ENCODE data around the gene CT45A5. TPM values are rescaled to one million over a fixed set of nuclear protein-coding genes. Genes with fewer than 3 reads are reported as not detected.

CT45A5 gene, protein sequence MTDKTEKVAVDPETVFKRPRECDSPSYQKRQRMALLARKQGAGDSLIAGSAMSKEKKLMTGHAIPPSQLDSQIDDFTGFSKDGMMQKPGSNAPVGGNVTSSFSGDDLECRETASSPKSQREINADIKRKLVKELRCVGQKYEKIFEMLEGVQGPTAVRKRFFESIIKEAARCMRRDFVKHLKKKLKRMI
- total RNA-seq, result not detected in 2 replicates

DNA sequence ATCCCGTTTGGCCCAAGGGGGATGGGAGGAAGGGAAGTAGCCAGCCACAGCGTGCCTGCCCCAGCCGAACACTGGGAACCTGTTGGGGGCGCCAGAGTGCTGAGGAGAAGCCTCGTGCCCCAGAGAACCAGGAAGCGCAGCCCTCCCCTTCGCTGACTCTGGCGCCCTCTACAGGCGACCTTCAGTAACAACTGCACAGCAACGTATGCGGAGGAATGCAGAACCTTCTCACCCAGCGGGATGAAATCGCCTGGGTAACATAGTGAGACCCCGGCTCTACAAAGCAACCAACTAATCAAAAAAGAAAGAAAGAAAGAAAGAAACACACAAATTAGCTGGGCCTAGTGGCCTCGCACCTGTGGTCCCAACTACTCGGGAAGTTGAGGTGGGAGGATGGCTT lies at the start of gene CT45A5:
CT45A5 (minus strand) TSS at position 101 of the 400 bp plus-strand sequence. CDS start 3,774 bp downstream, outside the sequence.

DNA sequence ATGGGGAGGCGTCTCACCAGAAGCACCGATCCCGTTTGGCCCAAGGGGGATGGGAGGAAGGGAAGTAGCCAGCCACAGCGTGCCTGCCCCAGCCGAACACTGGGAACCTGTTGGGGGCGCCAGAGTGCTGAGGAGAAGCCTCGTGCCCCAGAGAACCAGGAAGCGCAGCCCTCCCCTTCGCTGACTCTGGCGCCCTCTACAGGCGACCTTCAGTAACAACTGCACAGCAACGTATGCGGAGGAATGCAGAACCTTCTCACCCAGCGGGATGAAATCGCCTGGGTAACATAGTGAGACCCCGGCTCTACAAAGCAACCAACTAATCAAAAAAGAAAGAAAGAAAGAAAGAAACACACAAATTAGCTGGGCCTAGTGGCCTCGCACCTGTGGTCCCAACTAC lies 34.6 kb upstream of the CT45A5 start, which contains the start of gene CT45A2:
CT45A2 (minus strand) TSS at position 101 of the 400 bp plus-strand sequence. CDS start 3,747 bp downstream, outside the sequence.

DNA sequence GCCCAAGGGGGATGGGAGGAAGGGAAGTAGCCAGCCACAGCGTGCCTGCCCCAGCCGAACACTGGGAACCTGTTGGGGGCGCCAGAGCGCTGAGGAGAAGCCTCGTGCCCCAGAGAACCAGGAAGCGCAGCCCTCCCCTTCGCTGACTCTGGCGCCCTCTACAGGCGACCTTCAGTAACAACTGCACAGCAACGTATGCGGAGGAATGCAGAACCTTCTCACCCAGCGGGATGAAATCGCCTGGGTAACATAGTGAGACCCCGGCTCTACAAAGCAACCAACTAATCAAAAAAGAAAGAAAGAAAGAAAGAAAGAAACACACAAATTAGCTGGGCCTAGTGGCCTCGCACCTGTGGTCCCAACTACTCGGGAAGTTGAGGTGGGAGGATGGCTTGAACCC lies 17.4 kb upstream of the CT45A5 start, which contains the start of gene CT45A6:
CT45A6 (minus strand) TSS at position 101 of the 400 bp plus-strand sequence. CDS start 3,794 bp downstream, outside the sequence.

DNA sequence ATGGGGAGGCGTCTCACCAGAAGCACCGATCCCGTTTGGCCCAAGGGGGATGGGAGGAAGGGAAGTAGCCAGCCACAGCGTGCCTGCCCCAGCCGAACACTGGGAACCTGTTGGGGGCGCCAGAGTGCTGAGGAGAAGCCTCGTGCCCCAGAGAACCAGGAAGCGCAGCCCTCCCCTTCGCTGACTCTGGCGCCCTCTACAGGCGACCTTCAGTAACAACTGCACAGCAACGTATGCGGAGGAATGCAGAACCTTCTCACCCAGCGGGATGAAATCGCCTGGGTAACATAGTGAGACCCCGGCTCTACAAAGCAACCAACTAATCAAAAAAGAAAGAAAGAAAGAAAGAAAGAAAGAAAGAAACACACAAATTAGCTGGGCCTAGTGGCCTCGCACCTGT lies 17.2 kb downstream of the CT45A5 start, which contains the start of gene CT45A3:
CT45A3 (minus strand) TSS at position 101 of the 400 bp plus-strand sequence. CDS start 3,747 bp downstream, outside the sequence.

Other genes starting within 250 kb of the CT45A5 start
- gene CT45A1, start 71.9 kb downstream of the CT45A5 start, total RNA-seq, result not detected in 2 replicates
- not detected in 2 replicates for gene CT45A3, start 17.3 kb downstream of the CT45A5 start, total RNA-seq
- not detected in 2 replicates for gene CT45A6, start 17.3 kb upstream of the CT45A5 start, total RNA-seq
- gene CT45A2, start 34.5 kb upstream of the CT45A5 start, total RNA-seq, result not detected in 2 replicates
- not detected in 2 replicates for gene CT45A7, start 51.8 kb upstream of the CT45A5 start, total RNA-seq
- not detected in 2 replicates for gene CT45A8, start 69.0 kb upstream of the CT45A5 start, total RNA-seq
- not detected in 2 replicates for gene CT45A9, start 86.3 kb upstream of the CT45A5 start, total RNA-seq
- gene CT45A10, start 107.9 kb upstream of the CT45A5 start, total RNA-seq, result not detected in 2 replicates
- gene SAGE1, start 108.2 kb upstream of the CT45A5 start, total RNA-seq, result not detected in 2 replicates
- 16.2 and 19.1 TPM in 2 replicates for gene MMGT1, start 188.5 kb upstream of the CT45A5 start, total RNA-seq
- 9.4 and 10.0 TPM in 2 replicates for gene SLC9A6, start 199.9 kb upstream of the CT45A5 start, total RNA-seq